ENCODE data around the gene PPP1R13B. TPM values are rescaled to one million over a fixed set of nuclear protein-coding genes. Genes with fewer than 3 reads are reported as not detected.

PPP1R13B gene
- total and polyA plus RNA-seq, 12 donors = 9.6 to 42.4 (median 22.6) TPM

- intact Hi-C loops (cut with DNase I) = loop anchor here in 1 of 2 donors (10.0 kb wide), 1 partner anchor 111 kb away; no protein-coding TSS in a partner anchor
Observed at GRCh38 chr14:103685276-103686211, 161.8 kb downstream of the PPP1R13B start.

GRCh38 chr14:103684871-103685270, 162.5 kb downstream of the PPP1R13B start:
- peaks cover 15 to 22% of the 10 kb centered on the region in 2 donors for H3K4me1 ChIP-seq (replicated peaks in 1 of 2)

More at GRCh38 chr14:103685276-103686211, 161.8 kb downstream of the PPP1R13B start:
- DNase-seq = no peak
- Histone ChIP-seq H3K27ac (no peak overlapping the region), H3K9me3 (replicated peaks in 1 of 3) (no peaks in the 10 kb centered on the region), H3K27me3 (no peaks in the 10 kb centered on the region), H3K4me1 (replicated peaks in 1 of 2) (peaks cover 15 to 25% of the 10 kb centered on the region in 2 donors), H3K36me3 (replicated peaks in 1 of 2) (peaks cover 0 to 75% of the 10 kb centered on the region in 2 donors), H3K4me3 (no peak overlapping the region)
- WGBS, 4 donors = 91 to 93% (median 92%) methylated on average over 23 of the region's 23 CpGs
- TF ChIP-seq POLR2A (IDR thresholded peaks at IDR 0.05) = no peak

GRCh38 chr14:103684471-103684870, 162.9 kb downstream of the PPP1R13B start:
- TF ChIP-seq POLR2A (IDR thresholded peaks at IDR 0.05) (no peak), CTCF (IDR thresholded peaks at IDR 0.05) (no peak)
- Histone ChIP-seq H3K4me1 (replicated peaks in 1 of 2) (peaks cover 12 to 19% of the 10 kb centered on the region in 2 donors), H3K36me3 (replicated peaks in 1 of 2) (peaks cover 0 to 86% of the 10 kb centered on the region in 2 donors)

More at GRCh38 chr14:103684871-103685270, 162.5 kb downstream of the PPP1R13B start:
- WGBS, 4 donors = 88 to 94% (median 92%) methylated on average over 15 of the region's 15 CpGs
- H3K27ac ChIP-seq = no peak overlapping the region
- peaks cover 0 to 82% of the 10 kb centered on the region in 2 donors for H3K36me3 ChIP-seq (replicated peaks in 1 of 2)
- intact Hi-C loops (cut with DNase I) = loop anchor here in 1 of 2 donors (10.0 kb wide), 1 partner anchor 110 kb away; no protein-coding TSS in a partner anchor
- no peaks in the 10 kb centered on the region for H3K27me3 ChIP-seq
- DNase-seq = no peak
- H3K9me3 ChIP-seq (replicated peaks in 1 of 3) = no peaks in the 10 kb centered on the region
- H3K4me3 ChIP-seq = no peak overlapping the region
- TF ChIP-seq CTCF (IDR thresholded peaks at IDR 0.05) = no peak
- TF ChIP-seq POLR2A (IDR thresholded peaks at IDR 0.05) = no peak

More at GRCh38 chr14:103684471-103684870, 162.9 kb downstream of the PPP1R13B start:
- Histone ChIP-seq H3K27me3 (no peaks in the 10 kb centered on the region), H3K4me3 (no peak overlapping the region), H3K9me3 (replicated peaks in 1 of 3) (no peaks in the 10 kb centered on the region), H3K27ac (no peak overlapping the region)
- 65 to 91% (median 88%) methylated on average over 5 to 6 of the region's 6 CpGs for WGBS, 4 donors
- intact Hi-C loops (cut with DNase I) = loop anchor here in 1 of 2 donors (10.0 kb wide), 1 partner anchor 110 kb away; no protein-coding TSS in a partner anchor
- DNase-seq = no peak

Small RNAs within 50 kb of the gene (small RNA-seq; reads per million reads assigned to genes)
- gene RF00019 (0 reads per million in 2 donors), gene RF00280 (0 reads per million in 2 donors)

Other genes with a start within 250 kb of the PPP1R13B start
- gene KLC1, start 218.4 kb downstream of the PPP1R13B start, total RNA-seq = 100 to 1,000 TPM in 6 of 9 donors, 10 to 100 TPM in 3; 87.4 to 248 (median 131) TPM
- gene KLC1, start 218.4 kb downstream of the PPP1R13B start, polyA plus RNA-seq = 100 to 1,000 TPM in 2 of 3 donors, 10 to 100 TPM in 1; 70.7 to 164 (median 120) TPM
- 10 to 100 TPM in 1 of 9 donors, 1 to 10 TPM in 8; 1.3 to 10.2 (median 5.4) TPM for gene XRCC3, start 132.1 kb downstream of the PPP1R13B start, total RNA-seq
- gene XRCC3, start 132.1 kb downstream of the PPP1R13B start, polyA plus RNA-seq = 1 to 10 TPM; 2.8 to 5.1 (median 5.0) TPM
- 10 to 100 TPM; 20.9 to 71.4 (median 49.8) TPM for gene ZFYVE21, start 131.8 kb downstream of the PPP1R13B start, total RNA-seq
- gene ZFYVE21, start 131.8 kb downstream of the PPP1R13B start, polyA plus RNA-seq = 10 to 100 TPM; 21.9 to 41.4 (median 39.1) TPM
- gene TDRD9, start 80.9 kb upstream of the PPP1R13B start, total RNA-seq = 1 to 10 TPM in 8 of 9 donors, under 1 TPM in 1; 0.06 to 7.0 (median 2.6) TPM
- gene TDRD9, start 80.9 kb upstream of the PPP1R13B start, polyA plus RNA-seq = 1 to 10 TPM; 2.2 to 7.8 (median 5.8) TPM
- not detected for gene RD3L, start 95.0 kb upstream of the PPP1R13B start, total RNA-seq
- not detected for gene RD3L, start 95.0 kb upstream of the PPP1R13B start, polyA plus RNA-seq
- gene ASPG, start 238.1 kb upstream of the PPP1R13B start, total RNA-seq = 1 to 10 TPM in 7 of 9 donors, under 1 TPM in 2; 0.17 to 9.1 (median 3.2) TPM
- 1 to 10 TPM in 2 of 3 donors, under 1 TPM in 1; 0.07 to 7.6 (median 6.0) TPM for gene ASPG, start 238.1 kb upstream of the PPP1R13B start, polyA plus RNA-seq

Data from adrenal gland (tissue), 12 donors.